ENCODE measurements around the gene PPY. TPM values are rescaled to one million over a fixed set of nuclear protein-coding genes. Genes with fewer than 3 reads are reported as not detected.

The PPY gene
- total RNA-seq, 2 donors from 2014 or later: 15.5 to 51.6 TPM

- peaks cover 0 to 19% of the 10 kb centered on the region in 2 donors for H3K27me3 ChIP-seq
- no peak overlapping the region for H3K4me3 ChIP-seq
- peaks cover 25% of the 10 kb centered on the region for H3K4me1 ChIP-seq
- ATAC-seq (peak; percentile 32), DNase-seq (peak in 3 of 4 donors; percentile 46 to 61 (median 54))
- intact Hi-C loops (cut with DNase I): no loop called here
- peak overlapping the region in 2 of 4 donors; percentile 33 to 51 for H3K27ac ChIP-seq
- TF ChIP-seq CTCF (IDR thresholded peaks at IDR 0.05): no peak
- no peak for TF ChIP-seq POLR2A (IDR thresholded peaks at IDR 0.05)
- no peaks in the 10 kb centered on the region for H3K9me3 ChIP-seq
- no peaks in the 10 kb centered on the region for H3K36me3 ChIP-seq (replicated peaks in 1 of 2; ENCODE audit: insufficient read depth in 1 of 2, low read depth in 2 of 2)
- WGBS, 2 donors: 46 to 61% methylated on average over 26 of the region's 26 CpGs
Observed at GRCh38 chr17:43907998-43908721, 34.1 kb downstream of the PPY start.

- Histone ChIP-seq H3K4me3 (peak within 1 kb of the TSS; percentile 35 to 53), H3K4me1 (peaks cover 25% of the 10 kb centered on the region), H3K27ac (peak within 1 kb of the TSS in 3 of 4 donors; percentile 33 to 51 (median 39)), H3K27me3 (peaks cover 0 to 19% of the 10 kb centered on the region in 2 donors), H3K36me3 (replicated peaks in 1 of 2; ENCODE audit: insufficient read depth in 1 of 2, low read depth in 2 of 2) (no peaks in the 10 kb centered on the region), H3K9me3 (no peaks in the 10 kb centered on the region)
- TF ChIP-seq CTCF (IDR thresholded peaks at IDR 0.05): peak in 6 of 7 experiments; percentile 9 to 44 (median 32)
- peak in 1 of 3 donors; percentile 54 for TF ChIP-seq POLR2A (IDR thresholded peaks at IDR 0.05)
- ATAC-seq (peak; percentile 41), DNase-seq (peak; percentile 53 to 83 (median 68))
- 3 to 14% methylated on average over 32 to 36 of the region's 36 CpGs for WGBS, 2 donors
- intact Hi-C loops (cut with DNase I): no loop called here
Observed at GRCh38 chr17:43907425-43907981, 34.8 kb downstream of the PPY start, which contains the start of gene MPP2. Gene MPP2 (minus strand): TSS chr17:43907536. CDS start chr17:43904460, 3,076 bp downstream.

GRCh38 chr17:43906951-43907424 is 35.3 kb downstream of the PPY start:
- TF ChIP-seq POLR2A (IDR thresholded peaks at IDR 0.05) (no peak), CTCF (IDR thresholded peaks at IDR 0.05) (no peak)
- Histone ChIP-seq H3K36me3 (replicated peaks in 1 of 2; ENCODE audit: insufficient read depth in 1 of 2, low read depth in 2 of 2) (no peaks in the 10 kb centered on the region), H3K9me3 (no peaks in the 10 kb centered on the region), H3K27me3 (peaks cover 0 to 19% of the 10 kb centered on the region in 2 donors), H3K4me3 (peak overlapping the region; percentile 35 to 53), H3K27ac (peak overlapping the region in 3 of 4 donors; percentile 33 to 51 (median 39)), H3K4me1 (peaks cover 25% of the 10 kb centered on the region)
- DNase-seq (peak in 1 of 4 donors; percentile 22), ATAC-seq (peak; percentile 8)
- intact Hi-C loops (cut with DNase I): no loop called here
- WGBS, 2 donors: 0 to 7% methylated on average over 9 to 25 of the region's 29 CpGs

- TF ChIP-seq POLR2A (IDR thresholded peaks at IDR 0.05) (no peak), CTCF (IDR thresholded peaks at IDR 0.05) (no peak)
- Histone ChIP-seq H3K27ac (no peak overlapping the region), H3K9me3 (no peaks in the 10 kb centered on the region), H3K27me3 (peaks cover 0 to 19% of the 10 kb centered on the region in 2 donors), H3K36me3 (replicated peaks in 1 of 2; ENCODE audit: insufficient read depth in 1 of 2, low read depth in 2 of 2) (no peaks in the 10 kb centered on the region), H3K4me3 (peak overlapping the region; percentile 35 to 53), H3K4me1 (peaks cover 25% of the 10 kb centered on the region)
- WGBS, 2 donors: 3% methylated on average over 23 to 37 of the region's 37 CpGs
- peak; percentile 52 to 86 (median 74) for DNase-seq
- intact Hi-C loops (cut with DNase I): no loop called here
- peak; percentile 55 for ATAC-seq
Observed at GRCh38 chr17:43905985-43906852, 36.1 kb downstream of the PPY start.
